HCT116 (cell line): Measurements from ENCODE around the gene HBG1.

ENCODE experiments used
- CEBPB ChIP-seq: IDR thresholded peaks from 2 replicates; pipeline ENCODE4 v1.6.1; 2012; ENCODE audit warnings: low read depth
- EGR1 ChIP-seq: IDR thresholded peaks from 2 replicates; pipeline ENCODE4 v1.6.1; 2012; ENCODE audit warnings: low read depth
- EZH2 ChIP-seq: fragments of 200-600 bp; sonication (generic); IDR thresholded peaks from 2 replicates; pipeline ENCODE4 v1.6.1; 2017; ENCODE audit warnings: antibody characterized with exemption, mixed run types
- JUND ChIP-seq: IDR thresholded peaks from 2 replicates; pipeline ENCODE4 v1.6.1; 2012
- POLR2A ChIP-seq: IDR thresholded peaks from 2 replicates; pipeline ENCODE4 v1.7.0; 2011; ENCODE audit warnings: borderline replicate concordance; ENCODE audit not compliant: insufficient read depth, insufficient read length; ENCODE audit errors: extremely low read depth
- POLR2AphosphoS5 ChIP-seq: IDR thresholded peaks from 2 replicates; pipeline ENCODE4 v1.6.1; 2011; ENCODE audit warnings: mild to moderate bottlenecking, low read depth, low read length, moderate library complexity
- RAD21 ChIP-seq: IDR thresholded peaks from 2 replicates; pipeline ENCODE4 v1.6.1; 2012; ENCODE audit warnings: low read depth, mild to moderate bottlenecking
- SP1 ChIP-seq: IDR thresholded peaks from 2 replicates; pipeline ENCODE4 v1.6.1; 2012; ENCODE audit warnings: low read depth
- SRF ChIP-seq: IDR thresholded peaks from 2 replicates; pipeline ENCODE4 v1.6.1; 2012; ENCODE audit warnings: low read depth
- ZNF274 ChIP-seq: fragments of 200-500 bp; sonication (Bioruptor generic); IDR thresholded peaks from 2 replicates; pipeline ENCODE4 v1.6.1; 2014; ENCODE audit warnings: mild to moderate bottlenecking, low read depth, low read length, inconsistent platforms
- TF ChIP-seq, protein P1 (sequence below): IDR thresholded peaks from 2 replicates; pipeline ENCODE4 v1.6.1; 2012
- TF ChIP-seq, protein P2 (sequence below), 3 experiments: fragments of 200-600 bp in 1 of 3; sonication (generic) in 1 of 3; IDR thresholded peaks in 2 of 3; conservative IDR thresholded peaks in 1 of 3; 2 replicates each; pipeline ENCODE4 v1.5.1; 2012 to 2017; ENCODE audit warnings: low read depth in 2 of 3, low read length in 2 of 3, antibody characterized with exemption in 1 of 3, borderline replicate concordance in 1 of 3, control low read depth in 1 of 3, mild to moderate bottlenecking in 1 of 3, mixed read lengths in 1 of 3, mixed run types in 1 of 3, moderate library complexity in 1 of 3; ENCODE audit not compliant: insufficient read depth in 1 of 3
- TF ChIP-seq, protein P3 (sequence below): IDR thresholded peaks from 2 replicates; pipeline ENCODE4 v1.6.1; 2011; ENCODE audit warnings: mild to moderate bottlenecking, low read length, moderate library complexity; ENCODE audit not compliant: insufficient replicate concordance; ENCODE audit errors: extremely low read depth

DNA sequence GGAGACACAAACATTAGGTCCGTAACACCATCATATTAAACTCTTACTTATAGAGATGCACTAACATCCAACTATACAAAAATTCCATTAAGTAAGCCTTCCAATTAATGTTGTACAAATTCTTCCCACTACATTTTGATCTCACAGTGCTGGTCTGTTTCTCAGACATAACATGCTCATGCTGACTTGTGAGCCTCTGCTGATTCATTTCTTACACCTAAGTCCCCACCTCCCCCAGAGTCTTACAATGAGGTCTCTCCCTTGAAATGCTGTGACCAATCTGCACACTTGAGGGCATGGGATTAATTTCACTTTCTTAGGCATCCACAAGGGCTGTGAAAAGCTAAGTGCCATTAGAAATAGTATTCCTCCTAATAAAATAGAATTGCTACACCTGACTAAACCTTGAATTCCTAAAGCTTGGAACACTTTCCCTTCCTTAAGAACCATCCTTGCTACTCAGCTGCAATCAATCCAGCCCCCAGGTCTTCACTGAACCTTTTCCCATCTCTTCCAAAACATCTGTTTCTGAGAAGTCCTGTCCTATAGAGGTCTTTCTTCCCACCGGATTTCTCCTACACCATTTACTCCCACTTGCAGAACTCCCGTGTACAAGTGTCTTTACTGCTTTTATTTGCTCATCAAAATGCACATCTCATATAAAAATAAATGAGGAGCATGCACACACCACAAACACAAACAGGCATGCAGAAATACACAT is 2.0 kb downstream of the HBG1 start:
- no peak for TF ChIP-seq RAD21
- no peak for TF ChIP-seq POLR2A
- no peak for TF ChIP-seq POLR2AphosphoS5
- TF ChIP-seq, protein P1, sequence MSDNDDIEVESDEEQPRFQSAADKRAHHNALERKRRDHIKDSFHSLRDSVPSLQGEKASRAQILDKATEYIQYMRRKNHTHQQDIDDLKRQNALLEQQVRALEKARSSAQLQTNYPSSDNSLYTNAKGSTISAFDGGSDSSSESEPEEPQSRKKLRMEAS, result no peak
- TF ChIP-seq EGR1, result no peak
- TF ChIP-seq, protein P2, sequence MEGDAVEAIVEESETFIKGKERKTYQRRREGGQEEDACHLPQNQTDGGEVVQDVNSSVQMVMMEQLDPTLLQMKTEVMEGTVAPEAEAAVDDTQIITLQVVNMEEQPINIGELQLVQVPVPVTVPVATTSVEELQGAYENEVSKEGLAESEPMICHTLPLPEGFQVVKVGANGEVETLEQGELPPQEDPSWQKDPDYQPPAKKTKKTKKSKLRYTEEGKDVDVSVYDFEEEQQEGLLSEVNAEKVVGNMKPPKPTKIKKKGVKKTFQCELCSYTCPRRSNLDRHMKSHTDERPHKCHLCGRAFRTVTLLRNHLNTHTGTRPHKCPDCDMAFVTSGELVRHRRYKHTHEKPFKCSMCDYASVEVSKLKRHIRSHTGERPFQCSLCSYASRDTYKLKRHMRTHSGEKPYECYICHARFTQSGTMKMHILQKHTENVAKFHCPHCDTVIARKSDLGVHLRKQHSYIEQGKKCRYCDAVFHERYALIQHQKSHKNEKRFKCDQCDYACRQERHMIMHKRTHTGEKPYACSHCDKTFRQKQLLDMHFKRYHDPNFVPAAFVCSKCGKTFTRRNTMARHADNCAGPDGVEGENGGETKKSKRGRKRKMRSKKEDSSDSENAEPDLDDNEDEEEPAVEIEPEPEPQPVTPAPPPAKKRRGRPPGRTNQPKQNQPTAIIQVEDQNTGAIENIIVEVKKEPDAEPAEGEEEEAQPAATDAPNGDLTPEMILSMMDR (IDR thresholded peaks at IDR 0.05 in 2 of 3, conservative IDR thresholded peaks at IDR 0.05 in 1 of 3; ENCODE audit: borderline replicate concordance in 1 of 3, insufficient read depth in 1 of 3, low read depth in 2 of 3, low read length in 2 of 3), result no peak
- TF ChIP-seq, protein P3, sequence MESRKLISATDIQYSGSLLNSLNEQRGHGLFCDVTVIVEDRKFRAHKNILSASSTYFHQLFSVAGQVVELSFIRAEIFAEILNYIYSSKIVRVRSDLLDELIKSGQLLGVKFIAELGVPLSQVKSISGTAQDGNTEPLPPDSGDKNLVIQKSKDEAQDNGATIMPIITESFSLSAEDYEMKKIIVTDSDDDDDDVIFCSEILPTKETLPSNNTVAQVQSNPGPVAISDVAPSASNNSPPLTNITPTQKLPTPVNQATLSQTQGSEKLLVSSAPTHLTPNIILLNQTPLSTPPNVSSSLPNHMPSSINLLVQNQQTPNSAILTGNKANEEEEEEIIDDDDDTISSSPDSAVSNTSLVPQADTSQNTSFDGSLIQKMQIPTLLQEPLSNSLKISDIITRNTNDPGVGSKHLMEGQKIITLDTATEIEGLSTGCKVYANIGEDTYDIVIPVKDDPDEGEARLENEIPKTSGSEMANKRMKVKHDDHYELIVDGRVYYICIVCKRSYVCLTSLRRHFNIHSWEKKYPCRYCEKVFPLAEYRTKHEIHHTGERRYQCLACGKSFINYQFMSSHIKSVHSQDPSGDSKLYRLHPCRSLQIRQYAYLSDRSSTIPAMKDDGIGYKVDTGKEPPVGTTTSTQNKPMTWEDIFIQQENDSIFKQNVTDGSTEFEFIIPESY, result no peak
- no peak for TF ChIP-seq SRF
- no peak for TF ChIP-seq CEBPB
- no peak for TF ChIP-seq EZH2
- TF ChIP-seq JUND, result no peak
- TF ChIP-seq ZNF274, result no peak
- no peak for TF ChIP-seq SP1
